Heart right ventricle (tissue), 16 donors: ENCODE results near the gene CDK5RAP3. TPM values are rescaled to one million over a fixed set of nuclear protein-coding genes. Genes with fewer than 3 reads are reported as not detected.
A peak's percentile ranks its signal among the peaks of the same experiment; 100 is the strongest.

Experiments used
- ATAC-seq, 8 donors: fragments of 200-7000 bp; cut with Tn5 transposase; one replicate each; pipeline ENCODE4 v1.9.1; 2020; ENCODE audit warnings: mild to moderate bottlenecking in 8 of 8, moderate library complexity in 8 of 8, moderate number of reproducible peaks in 1 of 8
- DNase-seq, 2 donors: peaks; one replicate each; pipeline ENCODE4 v3.0.0-alpha.2; 2020
- H3K27ac ChIP-seq, 10 donors: fragments of 200-600 bp; sonication (generic) in 2 of 10; one replicate each; pipeline versions ENCODE4 v1.5.0 to v1.8.0; 2020 to 2022; ENCODE audit warnings: mild to moderate bottlenecking in 3 of 10
- H3K27me3 ChIP-seq, 7 donors: fragments of 200-600 bp; one replicate each; pipeline ENCODE4 v1.8.0; 2021 to 2022; ENCODE audit warnings: mild to moderate bottlenecking in 2 of 7
- H3K36me3 ChIP-seq, 9 donors: fragments of 200-600 bp; sonication (generic) in 1 of 9; one replicate each; pipeline versions ENCODE4 v1.5.0 to v1.8.0; 2020 to 2022; ENCODE audit warnings: mild to moderate bottlenecking in 2 of 9
- H3K4me1 ChIP-seq, 9 donors: fragments of 200-600 bp; sonication (generic) in 1 of 9; one replicate each; pipeline versions ENCODE4 v1.5.0 to v1.8.0; 2020 to 2022; ENCODE audit warnings: mild to moderate bottlenecking in 4 of 9
- H3K4me3 ChIP-seq, 10 donors: fragments of 200-600 bp; sonication (generic) in 2 of 10; one replicate each; pipeline versions ENCODE4 v1.5.0 to v1.8.0; 2020 to 2022; ENCODE audit warnings: mild to moderate bottlenecking in 7 of 10, moderate library complexity in 2 of 10
- H3K9me3 ChIP-seq, 11 donors: fragments of 200-600 bp in 10 of 11; sonication (generic) in 2 of 11; one replicate each; pipeline versions ENCODE4 v1.5.0 to v1.8.0; 2013 to 2022; ENCODE audit warnings: mild to moderate bottlenecking in 2 of 11, control low read depth in 1 of 11, moderate library complexity in 1 of 11
- CTCF ChIP-seq, 9 donors: fragments of 200-600 bp; sonication (generic) in 2 of 9; IDR thresholded peaks; one replicate each; pipeline versions ENCODE4 v1.5.0 to v1.8.0; 2021 to 2022; ENCODE audit warnings: antibody characterized with exemption in 9 of 9, mild to moderate bottlenecking in 5 of 9, moderate library complexity in 1 of 9
- WGBS, 2 donors: extraction: QIAGEN DNeasy Blood & Tissue Kit; methylation state at CpG; one replicate each; pipeline ENCODE4 v1.1.7; 2013; ENCODE audit warnings: inconsistent platforms in 1 of 2; 5-methylcytosine and 5-hydroxymethylcytosine counted together
- intact Hi-C, 10 donors: fragments of 100-400 bp; cut with DNase I; formaldehyde crosslinking; loops; one replicate each; pipeline versions ENCODE4 v1.11.1 to v1.14.2; 2022
- polyA plus RNA-seq, 2 donors: library from polyadenylated mRNA; stranded (reverse); fragments of 200-250 nt; gene quantifications; one replicate each; pipeline ENCODE4 v1.2.3, GENCODE V29; 2013
- total RNA-seq, 10 donors: library from RNA; stranded (reverse); fragmentation: NEBNext Ultra II Directional in 3 of 10; extraction: Animal tissue kit (Norgen Biotek cat#: 25700) in 3 of 10; gene quantifications; one replicate each; pipeline versions ENCODE4 v1.2.1 to v1.2.4, GENCODE V29; 2021 to 2023
- donor health status: Arrhythmogenic right ventricular cardiomyopathy.
- donor health status: ischemic (EF 13 %, LVEDD 7.1; RV severe dilation, severe dysfunction).
- donor health status: healthy with polysubstance abuse.
- donor health status: DM: no; HTN: yes; CAD: no.
- donor health status: DM: no; HTN: no; CAD: no.
- donor health status: ischemic (EF 25% LVEDD 6.9; RV normal size, moderate dysfunction).
- donor health status: ischemic (EF 25% LVEDD 5.7; RV mildly dilated, moderate dysfunction).
- donor health status: healthy.
- donor health status: DM: yes; HTN: yes; CAD: no.
- donor health status: Ischemic cardiomyopathy.
- donor health status: ischemic (EF 35%, LVEDD 5.7; RV mildly dilated, moderate dysfunction).
- donor health status: nonischemic (EF 11% LVEDD 7.7; RV severe dilation, severe dysfunction).
- donor health status: DM: yes; HTN: yes; CAD: no.
- donor health status: PGD.
- donor health status: ischemic (EF 29% LVEDD 5.4; RV normal size, mild dysfunction).
- donor health status: nonischemic (EF 23%, LVEDD 6.1; RV moderate dilation, normal function).

CDK5RAP3 gene
- total and polyA plus RNA-seq, 12 donors = 44.0 to 143 (median 64.2) TPM

- Histone ChIP-seq H3K27ac (no peak overlapping the region), H3K9me3 (no peaks in the 10 kb centered on the region), H3K36me3 (peaks cover 0 to 20% (median 0%) of the 10 kb centered on the region in 9 donors), H3K4me1 (peaks cover 11 to 52% (median 39%) of the 10 kb centered on the region in 9 donors), H3K4me3 (no peak overlapping the region), H3K27me3 (peaks cover 0 to 8% (median 4%) of the 10 kb centered on the region in 7 donors)
- WGBS, 2 donors = 58 to 71% methylated on average over 1 of the region's 1 CpG
- ATAC-seq (no peak), DNase-seq (no peak)
- no peak for TF ChIP-seq CTCF (IDR thresholded peaks at IDR 0.05)
- intact Hi-C loops = loop anchor here in 8 of 10 donors (5.0 to 10.0 kb wide), 5 partner anchors 99 to 589 kb away; partner anchors contain the start of genes HOXB8 (in 6 of the 8) and HOXB7 (in 5 of the 8)
Measured at GRCh38 chr17:48028736-48029135, 57.8 kb downstream of the CDK5RAP3 start.

GRCh38 chr17:48030531-48030930 is 59.6 kb downstream of the CDK5RAP3 start:
- Histone ChIP-seq H3K9me3 (no peaks in the 10 kb centered on the region), H3K27me3 (no peaks in the 10 kb centered on the region), H3K4me3 (no peak overlapping the region), H3K36me3 (peaks cover 0 to 21% (median 0%) of the 10 kb centered on the region in 9 donors), H3K27ac (peak overlapping the region in 5 of 10 donors; percentile 26 to 65 (median 49)), H3K4me1 (peaks cover 4 to 37% (median 25%) of the 10 kb centered on the region in 9 donors)
- ATAC-seq = peak in 1 of 8 donors; percentile 10
- no peak for TF ChIP-seq CTCF (IDR thresholded peaks at IDR 0.05)
- DNase-seq = peak in 1 of 2 donors; percentile 44
- WGBS, 2 donors = 34 to 58% methylated on average over 5 of the region's 5 CpGs
- intact Hi-C loops = loop anchor here in 1 of 10 donors (10.0 kb wide), 1 partner anchor 804 kb away; the partner anchor contains the start of gene CALCOCO2

Other genes starting within 250 kb of the CDK5RAP3 start
- 1 to 10 TPM in 1 of 10 donors, under 1 TPM in 5, not detected in 4; 0.11 to 2.0 (median 0.29) TPM for gene TBX21, start 237.9 kb upstream of the CDK5RAP3 start, total RNA-seq
- under 1 TPM; 0.07 to 0.15 TPM for gene TBX21, start 237.9 kb upstream of the CDK5RAP3 start, polyA plus RNA-seq
- gene OSBPL7, start 149.3 kb upstream of the CDK5RAP3 start, total RNA-seq = 1 to 10 TPM; 2.8 to 8.7 (median 5.1) TPM
- 1 to 10 TPM; 3.1 to 9.6 TPM for gene OSBPL7, start 149.3 kb upstream of the CDK5RAP3 start, polyA plus RNA-seq
- gene MRPL10, start 139.6 kb upstream of the CDK5RAP3 start, total RNA-seq = 10 to 100 TPM; 44.8 to 72.3 (median 62.9) TPM
- gene MRPL10, start 139.6 kb upstream of the CDK5RAP3 start, polyA plus RNA-seq = 10 to 100 TPM; 44.2 to 63.6 TPM
- gene LRRC46, start 139.4 kb upstream of the CDK5RAP3 start, total RNA-seq = under 1 TPM in 7 of 10 donors, not detected in 3; 0.14 to 0.53 (median 0.34) TPM
- gene LRRC46, start 139.4 kb upstream of the CDK5RAP3 start, polyA plus RNA-seq = under 1 TPM; 0.19 to 0.95 TPM
- gene SCRN2, start 129.8 kb upstream of the CDK5RAP3 start, total RNA-seq = 10 to 100 TPM; 25.6 to 38.2 (median 34.5) TPM
- 10 to 100 TPM; 20.6 to 82.5 TPM for gene SCRN2, start 129.8 kb upstream of the CDK5RAP3 start, polyA plus RNA-seq
- under 1 TPM; 0.05 to 0.51 (median 0.20) TPM for gene SP6, start 120.0 kb upstream of the CDK5RAP3 start, total RNA-seq
- gene SP6, start 120.0 kb upstream of the CDK5RAP3 start, polyA plus RNA-seq = 1 to 10 TPM in 1 of 2 donors, under 1 TPM in 1; 0.22 to 1.9 TPM
- 10 to 100 TPM; 13.0 to 18.3 (median 15.9) TPM for gene SP2, start 74.9 kb upstream of the CDK5RAP3 start, total RNA-seq
- 1 to 10 TPM; 4.3 to 8.0 TPM for gene SP2, start 74.9 kb upstream of the CDK5RAP3 start, polyA plus RNA-seq
- gene PNPO, start 29.5 kb upstream of the CDK5RAP3 start, total RNA-seq = 10 to 100 TPM; 22.8 to 37.0 (median 31.5) TPM
- 10 to 100 TPM in 1 of 2 donors, 1 to 10 TPM in 1; 9.5 to 10.9 TPM for gene PNPO, start 29.5 kb upstream of the CDK5RAP3 start, polyA plus RNA-seq
- not detected for gene PRR15L, start 13.2 kb upstream of the CDK5RAP3 start, total RNA-seq
- not detected for gene PRR15L, start 13.2 kb upstream of the CDK5RAP3 start, polyA plus RNA-seq
- 10 to 100 TPM; 45.3 to 67.3 (median 60.7) TPM for gene COPZ2, start 66.7 kb downstream of the CDK5RAP3 start, total RNA-seq
- 10 to 100 TPM; 17.5 to 54.1 TPM for gene COPZ2, start 66.7 kb downstream of the CDK5RAP3 start, polyA plus RNA-seq
- 1,000 to 10,000 TPM in 1 of 10 donors, 100 to 1,000 TPM in 9; 443 to 1,033 (median 704) TPM for gene NFE2L1, start 77.2 kb downstream of the CDK5RAP3 start, total RNA-seq
- gene NFE2L1, start 77.2 kb downstream of the CDK5RAP3 start, polyA plus RNA-seq = 100 to 1,000 TPM; 108 to 251 TPM
- gene CBX1, start 130.4 kb downstream of the CDK5RAP3 start, total RNA-seq = 10 to 100 TPM; 30.3 to 40.8 (median 35.9) TPM
- gene CBX1, start 130.4 kb downstream of the CDK5RAP3 start, polyA plus RNA-seq = 10 to 100 TPM; 19.8 to 38.8 TPM
- gene SNX11, start 136.7 kb downstream of the CDK5RAP3 start, total RNA-seq = 10 to 100 TPM in 9 of 10 donors, 1 to 10 TPM in 1; 7.2 to 17.0 (median 12.3) TPM
- 10 to 100 TPM in 1 of 2 donors, 1 to 10 TPM in 1; 7.1 to 17.1 TPM for gene SNX11, start 136.7 kb downstream of the CDK5RAP3 start, polyA plus RNA-seq